HG02759 (cell line): ENCODE data around the gene RASGRF2.

ENCODE experiments used
- ATAC-seq: cut with Tn5 transposase; IDR thresholded peaks from one replicate; pipeline ENCODE4 v1.9.1; 2021; ENCODE audit warnings: mild to moderate bottlenecking, moderate library complexity; ENCODE audit not compliant: unreplicated experiment

Gene RASGRF2

DNA sequence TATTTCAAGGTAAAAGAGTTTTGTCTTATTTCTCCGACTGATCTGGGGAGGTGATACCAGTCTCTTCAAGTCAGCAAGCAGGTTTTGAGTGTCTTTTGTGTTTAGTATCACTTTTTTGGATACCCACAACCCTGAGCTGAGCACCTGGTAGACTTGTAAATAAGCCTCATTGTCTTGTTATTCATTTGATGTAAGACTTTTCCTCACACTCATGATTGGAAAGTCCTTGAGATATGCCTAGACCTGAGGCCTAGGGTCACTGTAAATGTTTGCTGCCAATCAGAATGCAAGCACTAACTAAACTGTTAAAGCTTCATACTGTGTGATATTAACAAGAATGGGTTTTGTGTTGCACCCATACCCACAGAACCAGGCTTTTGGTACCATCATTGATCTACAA is 172.2 kb downstream of the RASGRF2 start:
- no peak for ATAC-seq

DNA sequence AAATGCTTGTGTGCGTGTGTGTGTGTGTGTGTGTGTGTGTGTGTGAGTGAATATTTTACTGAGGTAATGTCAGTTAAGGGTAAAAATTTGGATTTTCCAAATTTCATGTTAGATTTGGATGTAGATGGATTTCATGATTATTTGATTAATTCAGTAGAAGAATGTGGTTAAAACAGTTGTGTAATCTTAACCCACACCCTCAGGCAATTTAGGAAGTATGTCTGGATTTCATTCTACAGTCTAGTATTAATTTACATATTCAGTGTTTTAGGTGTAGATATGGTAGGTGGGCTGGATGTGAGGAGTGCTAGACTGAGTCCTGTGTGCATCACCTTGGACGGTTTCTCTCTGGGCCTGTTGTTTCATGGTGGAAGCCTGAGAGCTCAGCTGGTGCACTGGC is 173.9 kb downstream of the RASGRF2 start:
- ATAC-seq, result no peak

DNA sequence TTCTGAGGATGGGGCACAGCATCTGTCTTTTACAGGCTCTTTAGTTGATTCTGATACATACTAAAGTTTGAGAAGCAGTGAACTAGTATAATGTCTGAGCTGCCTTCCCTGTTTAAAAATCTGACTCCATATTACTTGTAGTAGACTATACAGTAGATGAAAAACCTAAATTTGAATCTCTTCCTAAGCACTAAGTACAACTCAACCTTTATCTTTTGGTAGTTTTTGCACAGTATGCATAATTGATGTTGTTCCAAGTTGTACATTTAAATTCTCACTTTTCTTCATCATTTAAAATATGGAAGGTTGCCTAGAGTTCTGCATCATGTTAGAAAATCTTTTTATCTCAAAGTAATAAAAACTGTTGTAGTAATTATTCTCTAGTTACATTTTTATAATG is 174.4 kb downstream of the RASGRF2 start:
- no peak for ATAC-seq

DNA sequence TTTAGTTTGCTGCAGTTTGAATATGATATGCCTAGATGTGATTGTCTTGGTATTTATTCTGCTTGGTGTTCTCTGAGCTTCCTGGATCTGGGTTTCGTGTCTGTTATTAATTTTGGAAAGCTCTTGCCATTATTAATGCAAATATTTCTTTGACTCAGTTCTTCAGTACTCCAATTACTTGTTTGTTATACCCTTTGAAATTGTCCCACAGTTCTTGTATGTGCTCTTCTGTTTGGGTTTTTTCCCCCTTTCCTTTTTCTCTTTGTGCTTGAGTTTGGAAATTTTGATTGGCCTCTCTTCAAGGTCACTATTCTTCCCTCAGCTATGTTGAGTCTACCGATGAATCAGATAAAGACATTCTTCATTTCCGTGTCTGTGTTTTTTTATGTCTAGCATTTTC is 176.4 kb downstream of the RASGRF2 start:
- ATAC-seq, result no peak

DNA sequence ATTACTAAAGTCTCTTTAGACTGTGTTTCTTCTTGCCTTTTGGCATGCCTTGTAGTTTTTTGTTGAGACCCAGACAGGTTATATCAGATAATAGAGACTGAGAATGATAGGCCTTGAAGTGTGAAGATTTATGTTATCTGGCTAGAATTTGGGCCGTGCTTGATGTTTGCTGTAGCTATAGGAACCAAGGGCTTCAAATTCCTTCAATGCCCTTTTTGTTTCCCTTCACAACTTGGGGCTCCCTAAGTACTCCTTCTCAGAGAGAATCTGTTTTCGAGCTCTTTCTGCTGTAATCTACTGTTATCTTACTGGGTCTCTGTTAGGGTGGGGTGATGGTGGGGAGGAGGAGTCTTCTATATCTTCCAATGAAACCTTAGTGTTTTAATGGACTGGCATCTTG is 177.7 kb downstream of the RASGRF2 start:
- no peak for ATAC-seq

DNA sequence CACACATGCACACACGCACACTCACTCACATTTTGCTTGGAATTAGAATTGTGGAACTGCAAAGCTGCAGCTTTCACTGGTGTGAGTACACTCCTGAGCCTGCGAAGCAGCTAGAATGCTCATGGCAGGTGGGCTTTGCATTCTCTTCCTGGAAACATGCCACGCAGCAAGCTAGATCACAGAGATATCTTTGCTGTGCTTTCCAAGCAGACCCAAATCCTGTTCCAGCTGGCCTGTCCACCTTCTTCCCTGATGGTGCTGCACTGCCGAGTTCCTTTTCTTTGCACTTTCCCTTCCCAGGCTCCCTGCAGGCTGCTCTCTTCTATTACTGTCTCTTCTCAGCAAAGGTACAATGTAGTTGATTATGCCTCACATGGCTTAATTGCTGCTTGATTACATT is 180.3 kb downstream of the RASGRF2 start:
- no peak for ATAC-seq

DNA sequence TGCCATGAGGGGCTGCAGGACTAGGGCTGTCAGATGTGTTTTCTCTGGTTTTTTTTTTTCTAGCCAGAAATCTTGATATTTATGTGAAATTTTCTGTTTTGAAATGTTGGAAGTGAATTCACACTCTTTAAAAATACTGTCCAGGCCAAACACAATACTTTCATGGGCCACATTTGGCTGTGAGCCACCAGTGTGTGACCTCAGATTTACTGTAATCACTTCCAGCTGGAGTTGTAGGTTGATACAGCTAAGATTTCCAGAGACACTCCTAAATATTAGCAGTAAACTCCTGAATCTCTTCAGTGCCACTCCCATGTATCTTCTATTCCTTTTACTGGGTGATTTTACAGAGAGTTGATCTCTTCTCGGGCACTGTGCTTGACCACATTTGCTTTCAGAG is 180.8 kb downstream of the RASGRF2 start:
- no peak for ATAC-seq

DNA sequence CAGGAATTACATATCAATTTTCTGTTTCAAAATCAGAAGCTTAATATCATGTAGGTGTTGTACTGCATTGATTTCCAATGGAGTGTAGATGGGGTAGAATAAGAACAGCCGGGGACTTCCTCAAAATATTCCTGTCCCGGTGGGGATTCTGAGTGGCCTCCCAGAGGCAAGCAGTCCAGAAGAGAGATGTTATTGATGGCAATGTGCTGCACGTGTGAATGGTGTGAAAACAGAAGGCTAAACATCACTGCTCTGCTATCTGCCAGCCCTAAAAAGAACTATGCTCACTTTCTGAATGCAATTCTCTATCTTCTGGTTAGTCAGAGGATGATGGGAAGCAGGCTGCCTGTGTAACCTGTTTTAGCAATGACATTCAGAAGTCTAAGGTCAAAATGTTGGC is 181.9 kb downstream of the RASGRF2 start:
- no peak for ATAC-seq

DNA sequence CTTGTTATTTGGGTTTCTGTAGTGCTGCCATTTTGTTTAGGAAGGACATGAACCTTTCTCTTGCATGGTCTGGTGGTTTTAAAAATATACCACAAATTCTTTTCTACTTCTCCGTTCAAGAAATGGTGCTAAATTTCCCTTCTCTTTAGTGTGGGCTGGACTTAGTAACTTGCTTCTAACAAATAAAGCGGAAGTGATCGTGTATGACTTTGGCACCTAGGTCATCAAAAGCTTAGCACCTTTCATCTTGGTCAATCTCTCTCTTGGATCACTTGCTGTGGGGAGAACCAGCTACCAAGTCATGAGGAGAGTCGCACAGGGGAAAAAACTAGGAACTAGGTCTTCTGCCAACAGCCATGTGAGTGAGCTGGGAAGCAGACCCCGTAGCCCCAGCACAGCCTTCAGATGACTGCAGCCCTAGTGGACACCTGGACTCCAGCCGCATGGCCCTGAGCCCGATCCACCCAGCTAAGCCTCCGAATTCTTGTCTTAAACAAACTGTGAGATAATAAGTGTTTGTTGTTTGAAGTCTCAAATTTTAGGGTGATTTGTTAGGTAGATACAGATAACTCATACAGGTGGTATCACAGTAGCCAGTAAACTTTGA is 185.3 kb downstream of the RASGRF2 start:
- no peak for ATAC-seq

DNA sequence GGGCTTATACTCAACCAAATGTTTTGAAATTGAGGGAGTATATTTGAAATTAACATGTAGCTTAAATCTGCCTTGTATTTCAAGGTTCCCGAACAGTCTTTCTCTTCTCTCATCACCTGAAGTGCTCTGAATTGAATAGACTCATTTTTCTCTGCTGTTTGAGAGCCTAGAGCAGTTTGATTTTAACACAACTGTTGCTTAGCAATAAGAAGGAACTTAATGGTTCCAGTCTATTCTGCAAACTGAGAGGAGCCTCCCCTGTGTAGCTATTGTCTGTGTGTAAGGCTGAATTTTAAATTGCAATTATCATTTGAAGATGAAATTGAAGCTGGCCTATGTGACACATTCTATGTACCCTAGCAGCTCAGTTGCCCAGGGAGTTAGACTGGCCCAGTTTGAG is 185.9 kb downstream of the RASGRF2 start:
- no peak for ATAC-seq

DNA sequence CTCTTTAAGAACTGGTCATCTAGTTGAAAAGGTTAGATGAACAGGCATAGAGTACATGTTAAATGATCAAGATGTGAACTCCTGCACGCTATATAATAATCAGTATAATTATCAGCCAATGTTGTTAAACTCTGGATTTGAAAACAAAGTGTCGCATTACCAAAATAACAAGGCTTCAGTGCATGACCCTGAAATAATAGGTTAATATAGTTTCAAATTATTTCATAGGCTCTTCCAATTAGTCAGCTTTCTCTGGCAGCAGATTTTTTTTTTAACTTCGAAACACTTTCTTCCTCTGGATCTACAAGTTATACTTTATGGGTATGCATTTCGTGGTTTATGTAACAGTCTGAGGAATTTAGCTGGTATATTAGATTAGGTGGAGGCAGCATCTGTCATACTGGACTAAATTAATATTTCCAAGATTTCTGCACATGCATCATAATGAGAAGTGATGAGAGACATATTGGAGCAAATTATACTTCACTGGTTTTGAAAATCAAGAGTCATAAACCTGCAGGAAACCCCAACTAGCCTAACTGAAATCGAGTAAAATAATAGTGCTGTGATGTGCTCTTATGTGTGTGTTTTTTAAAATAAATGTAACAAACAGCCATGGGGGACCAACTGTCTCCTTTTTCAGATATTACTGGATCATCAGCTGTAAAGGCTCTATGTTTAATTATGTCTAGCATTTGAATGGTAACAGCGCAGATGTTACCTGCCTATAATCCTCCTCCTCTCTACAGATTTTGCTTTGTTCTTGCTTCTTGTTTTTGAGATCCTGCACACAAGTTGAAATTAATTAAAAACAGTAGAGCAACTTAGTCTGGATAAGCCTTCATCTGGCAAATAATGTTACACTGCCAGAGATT is 187.1 kb downstream of the RASGRF2 start:
- ATAC-seq, result no peak

DNA sequence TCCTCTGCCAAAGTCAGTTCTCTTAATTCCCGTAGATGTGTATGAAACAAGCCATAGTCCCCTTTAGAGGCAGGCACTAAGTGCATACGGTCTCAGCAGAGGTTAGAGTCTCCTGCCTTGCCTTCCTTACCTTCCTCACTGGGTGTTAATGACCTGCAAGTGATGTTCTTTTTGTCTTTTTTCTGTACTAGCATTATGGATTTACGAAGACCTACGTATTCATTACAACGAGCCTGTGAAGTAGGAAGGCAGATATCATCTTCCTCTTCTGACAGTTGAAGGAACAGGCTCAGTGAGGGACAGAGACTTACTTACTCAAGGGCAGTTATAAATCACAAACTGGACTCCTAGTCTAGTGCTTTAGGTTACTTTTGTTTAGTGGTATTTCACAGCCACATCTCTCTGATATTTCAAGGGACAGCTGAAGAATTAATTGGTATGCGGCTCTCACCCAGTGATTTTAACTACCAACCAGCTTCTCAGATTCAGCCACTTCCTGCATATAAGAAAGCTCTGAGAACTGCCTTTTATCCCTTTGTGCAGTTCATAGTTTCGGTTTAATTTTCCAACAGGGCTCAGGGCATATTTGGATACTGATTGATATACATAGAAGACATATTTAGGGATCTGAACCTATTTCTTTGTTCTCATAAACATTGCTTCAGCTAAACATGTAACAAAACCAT is 187.9 kb downstream of the RASGRF2 start:
- ATAC-seq, result no peak

DNA sequence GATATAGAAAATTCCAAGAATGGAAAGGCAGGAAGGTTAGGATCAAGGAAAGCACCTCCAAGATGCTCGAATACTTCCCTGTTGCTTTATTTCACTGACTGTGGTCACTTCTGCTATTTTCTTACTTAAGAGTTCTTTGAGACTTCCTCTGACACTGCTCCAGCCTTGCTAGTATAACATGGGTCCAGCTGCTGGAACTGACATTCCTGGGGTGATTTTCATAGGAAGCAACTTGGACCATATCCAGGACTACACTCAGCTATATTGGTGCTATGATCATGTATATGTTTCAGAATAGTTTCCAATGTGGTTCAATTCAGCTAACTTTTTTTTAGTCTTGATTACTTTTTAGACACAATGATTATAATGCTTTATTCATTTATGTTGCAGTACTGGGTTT is 191.4 kb downstream of the RASGRF2 start:
- ATAC-seq, result no peak

DNA sequence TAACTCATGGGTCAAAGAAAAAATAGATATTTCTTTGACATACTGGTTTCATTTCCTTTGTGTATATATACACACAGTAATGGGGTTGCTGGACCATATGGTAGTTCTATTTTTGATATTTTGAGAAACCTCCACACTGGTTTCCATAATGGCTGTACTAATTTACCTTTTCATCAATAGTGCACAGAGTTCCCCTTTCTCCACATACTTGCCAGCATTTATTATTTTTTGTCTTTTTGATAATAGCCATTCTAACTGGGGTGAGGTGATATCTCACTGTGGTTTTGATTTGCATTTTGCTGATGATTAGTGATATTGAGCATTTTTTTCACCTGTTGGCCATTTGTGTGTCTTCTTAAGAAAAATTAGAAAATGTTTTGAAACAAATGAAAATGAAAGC is 194.6 kb downstream of the RASGRF2 start:
- no peak for ATAC-seq

DNA sequence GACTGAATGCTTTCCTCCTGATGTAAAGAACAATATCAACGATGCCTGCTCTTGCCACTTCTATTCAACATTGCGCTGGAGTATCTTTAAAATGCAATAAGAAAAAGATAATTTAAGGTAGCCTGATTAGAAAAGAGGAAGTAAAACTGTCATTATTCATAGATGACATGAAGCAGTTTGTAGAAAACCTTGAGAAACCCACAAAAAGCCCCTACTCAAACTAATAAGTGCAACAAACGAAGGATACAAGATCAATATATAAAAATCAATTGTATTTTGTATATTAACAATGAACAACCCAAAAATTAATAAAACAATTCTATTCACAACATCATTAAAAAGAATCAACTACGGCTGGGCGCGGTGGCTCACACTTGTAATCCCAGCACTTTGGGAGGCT is 196.6 kb downstream of the RASGRF2 start:
- no peak for ATAC-seq

DNA sequence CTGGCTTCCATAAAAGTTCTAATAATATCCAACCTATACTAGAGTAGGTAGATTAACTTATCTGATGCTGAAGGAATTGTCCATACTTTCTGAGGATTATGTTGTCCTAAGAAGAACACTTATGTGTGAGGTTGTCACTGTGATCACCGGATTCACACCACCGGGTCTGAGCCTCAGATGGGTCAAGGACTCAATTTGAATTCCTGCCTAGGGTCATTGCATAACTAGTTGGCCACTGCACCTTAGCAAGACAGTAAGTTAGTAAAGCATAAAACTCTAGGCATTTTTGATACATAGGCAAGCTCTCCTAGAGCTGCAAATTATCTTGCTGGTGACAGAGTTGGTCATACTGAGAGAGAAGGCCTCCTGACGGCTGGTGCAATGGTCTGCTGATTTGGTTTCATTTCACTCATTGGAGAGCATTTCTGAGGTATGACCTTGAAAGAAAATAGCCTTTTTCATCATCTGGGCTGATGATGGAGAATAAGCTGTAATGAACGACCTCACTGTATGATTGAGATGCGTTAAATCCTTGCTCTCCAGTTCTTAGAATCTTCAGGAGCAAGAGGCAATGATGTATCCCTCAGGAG is 200.9 kb downstream of the RASGRF2 start:
- ATAC-seq, result peak; percentile 88

DNA sequence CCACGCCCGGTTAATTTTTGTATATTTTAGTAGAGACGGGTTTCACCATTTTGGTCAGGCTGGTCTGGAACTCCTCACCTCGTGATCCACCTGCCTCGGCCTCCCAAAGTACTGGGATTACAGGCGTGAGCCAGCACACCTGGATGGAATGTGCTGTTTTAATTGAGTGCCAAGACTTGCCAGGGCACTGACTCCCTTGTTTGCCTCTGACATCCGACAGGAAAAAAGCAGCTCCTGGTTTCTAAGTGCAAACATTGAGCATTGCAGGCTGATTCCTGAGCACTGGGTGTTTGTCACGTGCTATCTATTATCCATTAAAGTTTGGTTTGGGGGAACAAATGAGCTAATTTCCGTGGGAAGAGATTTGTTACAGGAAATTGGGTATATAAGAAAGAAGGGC is 202.3 kb downstream of the RASGRF2 start:
- ATAC-seq, result no peak

DNA sequence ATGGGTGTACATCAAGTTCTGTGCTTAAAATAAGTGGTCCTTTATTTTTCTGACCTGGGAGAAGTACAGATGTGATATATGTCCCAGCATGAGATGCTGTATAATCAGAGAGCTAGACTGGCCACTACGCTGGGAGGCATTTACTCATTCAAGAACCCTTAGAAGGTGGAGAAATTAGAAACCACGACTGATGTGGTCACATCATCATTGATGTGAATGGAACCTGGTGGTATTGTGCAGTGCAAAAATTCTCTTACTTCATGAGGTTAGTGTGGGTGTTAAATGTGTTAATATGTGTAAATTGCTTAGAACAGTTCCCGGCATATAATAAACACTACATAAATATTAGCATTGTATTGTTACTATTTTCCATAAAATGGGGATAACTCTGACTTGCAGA is 203.5 kb downstream of the RASGRF2 start:
- no peak for ATAC-seq

DNA sequence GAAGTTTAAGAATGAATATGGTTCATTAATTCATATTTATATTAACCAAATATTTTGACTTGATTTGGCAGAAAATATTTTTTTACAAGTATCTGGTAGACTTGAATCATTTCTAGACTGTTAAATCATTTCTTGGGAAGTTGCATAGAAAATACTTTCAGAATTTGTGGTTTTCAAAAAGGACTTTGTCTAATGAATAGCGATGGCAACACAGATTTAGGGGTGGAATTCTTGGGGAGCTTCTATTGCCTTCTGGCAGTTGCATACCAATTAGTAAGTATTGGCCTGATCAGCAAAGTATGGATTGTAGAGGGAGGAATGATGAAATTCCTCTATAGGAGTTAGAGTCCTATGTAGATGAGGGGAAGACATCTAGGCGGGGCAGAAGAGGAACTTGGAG is 204.3 kb downstream of the RASGRF2 start:
- ATAC-seq, result no peak

DNA sequence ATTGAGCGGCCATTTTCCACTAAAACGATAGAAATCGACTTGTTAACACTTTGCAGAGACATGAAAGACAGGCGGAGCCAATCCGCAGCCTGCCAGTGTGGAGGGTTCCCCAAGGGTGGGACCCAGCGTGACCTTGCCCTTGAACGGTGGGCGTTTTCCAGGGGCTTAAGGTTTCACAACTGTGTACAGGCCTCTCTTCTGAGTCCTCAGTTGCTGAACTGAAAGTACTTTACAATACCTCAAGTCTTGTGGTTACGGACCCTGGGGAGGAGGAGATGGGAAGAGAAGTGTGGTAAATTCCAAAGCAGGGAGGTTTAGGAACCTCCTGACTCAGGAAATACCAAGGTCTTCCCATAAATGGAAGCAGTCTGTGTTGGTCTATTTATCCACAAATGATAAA is 204.8 kb downstream of the RASGRF2 start:
- no peak for ATAC-seq

DNA sequence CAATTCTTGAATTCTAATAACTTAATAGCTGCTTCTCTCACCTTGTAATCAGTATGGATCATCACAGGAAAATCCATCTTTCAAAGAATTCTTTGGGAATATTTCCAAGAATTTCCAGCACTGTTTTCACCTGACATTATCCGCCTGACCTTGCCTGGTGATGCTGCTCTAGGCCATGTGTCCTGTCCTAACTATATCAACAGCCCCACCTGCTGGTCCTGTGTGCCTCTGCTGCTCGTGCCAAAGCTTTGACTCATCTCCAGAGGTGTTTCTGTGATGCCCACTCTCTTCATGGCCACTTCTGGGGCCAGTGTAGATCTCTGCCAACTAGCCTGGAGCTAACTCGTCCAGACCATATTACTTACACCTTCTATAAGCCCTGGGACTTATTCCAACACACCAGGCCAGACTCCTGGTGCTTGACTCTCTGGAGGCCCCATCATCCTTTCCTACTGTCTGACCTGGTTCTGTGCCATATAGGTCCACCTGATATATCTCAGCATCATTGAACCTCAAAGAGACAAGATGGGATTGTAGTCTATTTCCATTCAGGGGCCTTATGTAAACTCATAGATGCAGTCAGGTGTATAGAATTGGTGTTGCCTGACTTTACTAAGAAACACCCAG is 205.4 kb downstream of the RASGRF2 start:
- peak; percentile 65 for ATAC-seq
